Measurements from ENCODE around the gene SLCO3A1.

The SLCO3A1 gene

GRCh38 chr15:91973481-91973880, 120.0 kb downstream of the SLCO3A1 start:
- DNase-seq = no peak

- no peak for DNase-seq
Observed at GRCh38 chr15:91974321-91974720, 120.8 kb downstream of the SLCO3A1 start.

- DNase-seq = no peak
Observed at GRCh38 chr15:91975241-91975978, 121.9 kb downstream of the SLCO3A1 start.

- DNase-seq = no peak
Observed at GRCh38 chr15:91976966-91977365, 123.5 kb downstream of the SLCO3A1 start.

- no peak for DNase-seq
Observed at GRCh38 chr15:91980502-91981267, 127.2 kb downstream of the SLCO3A1 start.

- no peak for DNase-seq
Observed at GRCh38 chr15:91981821-91982800, 128.6 kb downstream of the SLCO3A1 start.

GRCh38 chr15:91983729-91984340, 130.3 kb downstream of the SLCO3A1 start:
- DNase-seq = no peak

- DNase-seq = no peak
Observed at GRCh38 chr15:91985297-91985696, 131.8 kb downstream of the SLCO3A1 start.

GRCh38 chr15:91988071-91988470, 134.6 kb downstream of the SLCO3A1 start:
- DNase-seq = no peak

GRCh38 chr15:91988655-91989054, 135.1 kb downstream of the SLCO3A1 start:
- DNase-seq = no peak

- DNase-seq = no peak
Observed at GRCh38 chr15:91989821-91990220, 136.3 kb downstream of the SLCO3A1 start.

- DNase-seq = no peak
Observed at GRCh38 chr15:91992945-91993344, 139.4 kb downstream of the SLCO3A1 start.

- no peak for DNase-seq
Observed at GRCh38 chr15:91995146-91995545, 141.6 kb downstream of the SLCO3A1 start.

GRCh38 chr15:91997163-91997562, 143.7 kb downstream of the SLCO3A1 start:
- DNase-seq = no peak

- no peak for DNase-seq
Observed at GRCh38 chr15:92000709-92001108, 147.2 kb downstream of the SLCO3A1 start.

GRCh38 chr15:92001307-92001706, 147.8 kb downstream of the SLCO3A1 start:
- DNase-seq = no peak

GRCh38 chr15:92002666-92003065, 149.2 kb downstream of the SLCO3A1 start:
- DNase-seq = no peak

GRCh38 chr15:92003515-92004067, 150.1 kb downstream of the SLCO3A1 start:
- DNase-seq = no peak

- no peak for DNase-seq
Observed at GRCh38 chr15:92005154-92005553, 151.6 kb downstream of the SLCO3A1 start.

GRCh38 chr15:92006186-92007028, 152.9 kb downstream of the SLCO3A1 start:
- no peak for DNase-seq

- no peak for DNase-seq
Observed at GRCh38 chr15:92009162-92009561, 155.7 kb downstream of the SLCO3A1 start.

All from HCEC 1CT (cell line).